GM12872 (cell line): ENCODE data around the gene NSUN7.

Experiments used
- TF ChIP-seq, protein P1 (sequence below): IDR thresholded peaks from 3 replicates; pipeline ENCODE4 v1.5.1; 2011; ENCODE audit warnings: low read depth, mild to moderate bottlenecking, low read length, moderate library complexity; ENCODE audit not compliant: insufficient read depth

The NSUN7 gene

DNA sequence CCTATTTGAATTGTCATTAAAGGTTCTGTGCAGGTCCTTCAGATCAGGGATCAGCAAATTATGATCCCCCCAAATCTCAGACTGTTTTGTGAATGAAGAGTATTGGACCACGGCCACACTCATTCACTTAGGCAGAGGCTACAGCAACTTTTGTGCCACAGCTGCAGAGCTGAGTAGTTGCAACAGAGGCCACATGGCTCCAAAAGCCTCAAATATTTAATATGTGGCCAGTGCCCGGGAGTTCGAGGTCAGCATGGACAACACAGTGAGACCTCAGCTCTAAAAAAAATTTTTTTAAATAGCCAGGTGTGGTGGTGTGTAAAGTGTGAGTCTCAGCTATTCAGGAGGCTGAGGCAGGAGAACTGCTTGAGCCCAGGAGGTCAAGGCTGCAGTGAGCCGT lies 100.7 kb downstream of the NSUN7 start:
- TF ChIP-seq, protein P1, sequence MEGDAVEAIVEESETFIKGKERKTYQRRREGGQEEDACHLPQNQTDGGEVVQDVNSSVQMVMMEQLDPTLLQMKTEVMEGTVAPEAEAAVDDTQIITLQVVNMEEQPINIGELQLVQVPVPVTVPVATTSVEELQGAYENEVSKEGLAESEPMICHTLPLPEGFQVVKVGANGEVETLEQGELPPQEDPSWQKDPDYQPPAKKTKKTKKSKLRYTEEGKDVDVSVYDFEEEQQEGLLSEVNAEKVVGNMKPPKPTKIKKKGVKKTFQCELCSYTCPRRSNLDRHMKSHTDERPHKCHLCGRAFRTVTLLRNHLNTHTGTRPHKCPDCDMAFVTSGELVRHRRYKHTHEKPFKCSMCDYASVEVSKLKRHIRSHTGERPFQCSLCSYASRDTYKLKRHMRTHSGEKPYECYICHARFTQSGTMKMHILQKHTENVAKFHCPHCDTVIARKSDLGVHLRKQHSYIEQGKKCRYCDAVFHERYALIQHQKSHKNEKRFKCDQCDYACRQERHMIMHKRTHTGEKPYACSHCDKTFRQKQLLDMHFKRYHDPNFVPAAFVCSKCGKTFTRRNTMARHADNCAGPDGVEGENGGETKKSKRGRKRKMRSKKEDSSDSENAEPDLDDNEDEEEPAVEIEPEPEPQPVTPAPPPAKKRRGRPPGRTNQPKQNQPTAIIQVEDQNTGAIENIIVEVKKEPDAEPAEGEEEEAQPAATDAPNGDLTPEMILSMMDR = no peak

DNA sequence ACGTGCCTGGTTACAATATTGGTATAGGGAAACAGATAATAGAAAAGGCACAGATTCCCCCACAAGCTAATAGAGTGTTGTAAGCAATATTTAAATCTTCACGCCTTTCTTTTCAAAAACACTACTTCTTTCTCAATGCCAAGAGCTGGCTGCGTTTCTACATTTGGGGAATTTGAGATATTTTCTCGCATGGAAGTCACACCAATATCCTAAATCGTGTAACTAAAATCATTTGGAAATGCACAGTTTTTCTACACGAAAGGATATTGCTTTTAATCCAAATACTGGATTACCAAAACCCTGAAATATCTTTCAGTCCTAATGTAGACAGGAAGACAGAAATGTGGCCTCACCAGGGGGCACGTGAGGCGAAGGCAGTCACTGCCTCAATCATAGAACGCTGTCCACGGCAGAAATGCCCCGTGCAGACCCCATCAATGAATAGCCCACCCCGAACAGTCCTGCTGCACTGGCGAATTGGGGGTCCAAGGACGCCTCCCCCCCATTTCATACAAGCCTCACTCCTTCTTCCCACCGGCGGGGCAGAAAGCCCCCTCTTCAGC lies 106.6 kb downstream of the NSUN7 start:
- TF ChIP-seq, protein P1 = no peak

- TF ChIP-seq, protein P1 = no peak
Observed at GRCh38 chr4:40856840-40857362, 107.1 kb downstream of the NSUN7 start.

DNA sequence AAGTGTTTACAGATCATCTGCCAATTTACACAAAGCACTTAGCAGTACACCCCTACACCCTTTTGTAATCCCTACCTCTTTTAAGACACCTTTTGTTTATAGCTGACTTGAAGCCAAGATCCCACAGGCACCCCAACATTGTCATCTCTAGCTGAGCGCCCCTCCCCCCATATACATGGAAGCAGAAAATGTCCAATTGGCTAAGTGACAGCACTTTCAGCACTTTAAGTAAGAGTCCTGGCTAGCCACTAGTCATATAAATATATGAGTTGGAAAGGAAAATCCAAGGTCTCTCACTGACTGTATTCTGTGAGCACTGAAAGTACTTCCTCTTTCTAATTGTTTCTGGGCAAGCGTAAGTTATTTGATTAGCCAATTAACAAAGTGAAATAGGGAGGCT lies 108.2 kb downstream of the NSUN7 start:
- TF ChIP-seq, protein P1 = no peak

DNA sequence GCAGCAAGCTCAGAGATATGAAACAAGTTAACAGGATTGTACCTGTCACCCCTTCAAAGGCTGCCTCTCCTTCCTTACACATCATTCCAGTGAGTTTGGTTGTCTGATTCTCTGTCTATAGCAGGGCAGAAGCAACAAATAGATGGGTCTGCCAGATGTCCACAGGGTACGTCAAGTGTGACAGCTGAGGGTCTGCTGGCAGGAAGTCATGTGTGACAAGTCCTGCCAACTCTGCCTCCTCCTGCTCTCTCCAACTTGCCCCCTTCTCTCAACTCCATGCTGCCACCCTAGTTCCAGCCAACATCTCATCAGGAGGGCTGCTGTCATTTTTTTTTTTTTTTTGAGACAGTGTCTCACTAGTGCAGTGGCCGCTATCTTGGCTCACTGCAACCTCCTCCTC lies 109.2 kb downstream of the NSUN7 start:
- TF ChIP-seq, protein P1 = no peak
